AG08396 (cell line): ENCODE measurements around the gene MOGAT2.

Experiments
- DNase-seq: peaks from one replicate; pipeline ENCODE4 v3.0.0; 2012; ENCODE audit warnings: low spot score, mixed read lengths

The MOGAT2 gene

DNA sequence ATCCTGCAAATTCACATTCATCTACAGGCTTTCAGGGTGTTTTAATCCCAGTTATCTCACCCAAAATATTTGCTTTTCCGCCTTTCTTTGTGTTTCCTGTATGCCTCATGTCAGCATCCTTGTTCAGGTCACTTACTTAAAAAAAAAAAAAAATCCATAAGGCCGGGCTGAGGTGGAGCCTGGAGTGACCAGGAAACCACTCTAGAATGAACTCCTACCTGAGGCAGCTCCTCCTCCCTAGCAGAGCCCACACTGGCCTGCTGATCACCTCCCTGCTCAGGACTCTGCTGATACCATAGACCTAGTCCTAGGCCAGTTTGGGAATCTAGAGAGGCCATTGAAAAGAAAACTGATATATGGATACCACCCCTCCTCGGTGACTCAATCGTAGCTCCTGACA, 42.2 kb downstream of the MOGAT2 start:
- DNase-seq = no peak

DNA sequence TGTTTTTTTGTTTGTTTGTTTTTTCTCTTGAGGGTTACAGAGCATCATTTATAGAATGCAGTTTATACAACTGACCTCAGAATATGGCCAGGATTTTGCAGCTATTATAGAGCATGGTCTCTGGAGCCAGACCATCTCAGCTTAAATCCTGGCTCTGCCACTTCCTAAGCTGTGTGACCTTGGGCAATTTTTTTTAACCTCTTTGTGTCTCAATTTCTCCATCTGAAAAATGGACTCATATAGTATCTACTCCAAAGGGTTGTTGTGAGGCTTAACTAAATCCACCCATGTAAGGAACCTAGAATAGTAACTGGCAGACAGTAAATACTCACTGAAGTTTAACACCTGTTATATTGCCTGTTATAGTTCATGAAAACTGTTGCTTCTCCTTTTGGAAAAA, 42.6 kb downstream of the MOGAT2 start:
- DNase-seq = no peak

DNA sequence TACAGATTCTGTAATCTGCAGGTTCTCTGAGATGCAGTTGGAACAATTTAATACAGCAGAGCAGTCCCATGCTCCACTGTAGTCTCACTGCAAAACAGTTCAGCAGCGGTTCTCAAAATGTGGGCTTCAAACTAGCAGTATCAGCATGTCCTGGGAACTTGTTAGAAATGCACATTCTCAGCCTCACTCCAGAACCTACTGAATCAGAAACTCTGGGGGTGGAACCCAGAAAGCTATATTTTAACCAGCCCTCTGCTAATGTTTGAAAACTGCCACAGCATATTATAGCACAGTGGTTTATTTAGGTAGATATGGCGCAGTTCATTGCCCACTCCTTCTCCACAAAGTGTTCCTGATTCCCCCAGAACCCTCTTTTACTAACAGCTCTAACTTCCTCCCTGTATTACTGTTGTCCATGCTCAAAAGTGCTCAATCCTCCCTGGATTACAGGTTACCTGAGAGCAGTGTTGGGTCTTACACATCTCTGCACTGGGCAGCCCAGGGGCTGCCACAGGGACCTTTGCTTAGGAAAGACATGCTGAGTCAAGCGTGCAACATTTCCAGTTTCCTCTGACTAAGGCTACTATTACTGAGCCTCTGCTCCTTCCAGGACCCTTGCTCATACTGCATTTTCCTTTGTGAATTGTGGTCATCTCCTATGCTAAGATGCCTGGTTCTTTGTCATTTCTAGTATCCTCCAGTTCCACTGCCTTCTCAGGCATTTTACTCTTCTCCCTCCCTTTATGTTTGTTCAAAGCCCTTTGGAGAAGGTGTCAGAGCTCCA, 43.3 kb downstream of the MOGAT2 start:
- DNase-seq = peak; percentile 18

DNA sequence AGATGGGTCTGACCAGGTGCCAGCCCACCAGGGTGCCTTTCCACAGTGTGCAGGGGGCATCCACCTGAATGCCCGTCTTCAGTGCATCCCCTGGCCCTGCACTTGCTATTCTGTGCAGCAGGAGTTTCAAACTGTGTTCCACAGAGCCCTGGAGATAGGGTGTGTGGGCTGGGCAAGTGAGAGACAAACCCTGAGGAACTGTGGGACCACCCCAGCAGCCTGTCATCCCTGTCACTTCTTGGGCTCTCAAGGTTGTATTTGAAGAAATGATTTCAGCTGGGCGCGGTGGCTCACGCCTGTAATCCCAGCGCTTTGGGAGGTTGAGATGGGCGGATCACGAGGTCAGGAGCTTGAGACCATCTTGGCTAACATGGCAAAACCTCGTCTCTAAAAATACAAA, 44.5 kb downstream of the MOGAT2 start:
- DNase-seq = no peak

DNA sequence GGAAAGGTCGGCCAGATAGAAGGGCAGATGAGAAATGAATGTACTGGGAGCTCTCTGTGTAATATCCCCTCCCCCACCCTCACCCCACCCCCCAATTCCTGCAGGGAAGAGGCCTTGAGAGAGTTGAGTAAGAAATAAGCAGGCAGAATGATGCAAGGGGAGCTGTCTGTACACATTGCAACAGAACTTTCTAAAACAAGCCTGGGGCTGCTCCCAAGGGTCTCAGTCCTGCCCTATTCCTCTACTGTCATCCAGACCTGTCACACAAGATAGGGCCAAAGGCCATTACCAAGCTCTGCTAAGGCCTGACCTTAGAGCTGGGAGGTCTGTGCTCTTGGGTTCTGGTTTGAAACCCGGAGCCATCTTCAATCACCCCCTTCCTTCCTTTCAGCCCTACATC, 45.2 kb downstream of the MOGAT2 start:
- no peak for DNase-seq

DNA sequence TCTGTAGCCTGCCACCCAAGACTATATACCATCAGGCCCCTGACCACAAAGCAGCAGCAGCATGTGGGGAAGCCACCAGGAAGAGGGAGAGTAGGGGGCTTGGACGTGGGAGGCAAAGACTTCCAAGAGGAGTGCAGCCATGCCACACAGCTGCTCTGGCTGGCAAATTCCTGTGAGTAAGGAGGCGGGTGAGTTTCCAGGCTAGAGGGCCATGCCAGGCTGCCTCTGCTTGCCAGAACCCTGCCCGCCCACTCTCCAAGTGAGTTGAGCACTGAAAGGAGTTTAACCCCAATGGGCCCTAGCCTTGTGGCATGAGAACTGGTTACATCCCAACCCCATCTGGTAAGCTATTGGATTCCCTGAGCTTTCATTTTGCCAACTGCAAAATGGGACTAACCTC, 46.2 kb downstream of the MOGAT2 start:
- DNase-seq = no peak

DNA sequence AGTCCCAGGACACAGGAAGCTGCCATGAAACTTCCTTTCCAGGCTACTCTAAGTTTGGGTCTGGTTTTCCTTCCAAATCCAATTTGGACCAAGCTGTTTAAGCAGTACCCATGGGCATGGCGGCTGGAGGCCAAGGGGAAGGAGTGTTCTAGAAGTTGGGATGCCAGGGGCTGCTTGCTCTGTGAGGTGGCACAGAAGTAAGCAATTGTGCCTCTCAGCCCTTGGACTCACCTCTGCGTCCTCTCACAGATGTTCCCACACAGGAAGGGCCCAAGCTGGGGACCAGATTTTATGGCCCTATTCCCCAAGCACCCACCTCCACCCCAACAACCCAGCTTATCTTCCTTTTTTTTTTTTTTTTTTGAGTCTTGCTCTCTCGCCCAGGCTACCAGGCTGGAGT, 47.5 kb downstream of the MOGAT2 start:
- DNase-seq = no peak

DNA sequence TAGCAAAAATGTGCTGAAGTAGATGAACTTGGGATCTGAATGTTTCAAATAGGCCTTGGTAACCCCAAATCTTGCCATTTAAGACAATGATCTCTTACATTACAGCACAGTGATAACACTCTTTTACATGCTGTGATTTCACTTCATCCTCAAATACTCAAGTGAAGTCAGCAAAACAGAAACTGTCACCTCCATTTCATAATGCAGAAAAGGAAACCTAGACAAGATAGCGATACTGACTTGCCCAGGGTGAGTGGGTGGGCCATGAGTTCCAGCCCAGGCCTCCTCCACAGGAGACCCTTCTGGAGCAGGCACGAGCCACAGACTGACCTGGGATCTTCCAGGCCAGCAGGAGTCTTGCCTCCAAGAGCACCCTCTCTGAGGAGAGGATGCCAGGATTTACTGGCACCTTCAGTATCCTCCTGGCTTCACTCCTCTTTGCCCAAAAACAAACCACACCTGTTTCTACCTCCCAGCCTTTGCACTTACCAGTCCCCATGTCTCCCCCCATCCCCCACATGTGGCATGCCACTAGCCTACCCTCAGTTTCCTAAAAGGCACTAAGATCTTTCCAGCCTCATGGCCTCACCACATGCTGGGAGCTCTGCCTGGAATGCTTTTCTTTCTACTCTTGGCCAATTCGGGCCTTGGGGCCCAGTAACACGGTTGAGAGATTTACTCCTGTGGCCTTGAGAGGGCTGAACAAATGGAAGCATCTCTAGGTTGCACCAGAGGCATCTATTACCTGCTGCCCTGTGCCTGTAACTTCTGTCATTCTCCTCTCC, 49.0 kb downstream of the MOGAT2 start:
- no peak for DNase-seq

DNA sequence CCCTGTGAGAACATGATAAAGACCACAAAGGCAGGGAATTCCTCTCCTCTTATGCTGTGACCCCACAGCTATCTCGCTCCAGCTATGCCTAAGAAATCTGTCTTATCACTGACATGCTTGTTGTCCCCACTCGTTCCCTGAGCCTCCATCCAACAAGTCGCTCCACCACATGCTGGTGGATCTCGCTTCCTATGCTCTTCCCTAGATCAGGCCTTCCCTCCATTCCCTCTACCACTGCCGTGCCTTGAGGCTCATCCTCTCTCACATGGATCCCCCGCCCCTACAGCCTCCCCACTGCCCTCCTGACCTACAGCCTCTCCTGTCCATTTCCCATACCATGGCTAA, 49.6 kb downstream of the MOGAT2 start:
- DNase-seq = no peak

DNA sequence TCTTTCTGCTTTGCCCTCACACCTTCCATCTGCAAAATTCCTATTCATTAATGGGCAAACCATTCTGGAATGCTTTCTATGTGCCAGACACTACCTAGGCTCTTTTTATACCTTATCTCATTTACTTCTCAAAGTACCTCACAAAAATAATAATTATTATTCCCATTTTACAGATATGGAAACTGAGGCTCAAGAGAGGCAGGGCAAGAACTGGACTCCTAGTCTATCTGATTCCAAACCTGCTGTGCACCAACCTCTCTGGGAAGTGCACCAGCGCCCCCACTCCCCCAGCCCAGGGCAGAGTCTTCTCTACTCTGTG, 50.1 kb downstream of the MOGAT2 start:
- no peak for DNase-seq

DNA sequence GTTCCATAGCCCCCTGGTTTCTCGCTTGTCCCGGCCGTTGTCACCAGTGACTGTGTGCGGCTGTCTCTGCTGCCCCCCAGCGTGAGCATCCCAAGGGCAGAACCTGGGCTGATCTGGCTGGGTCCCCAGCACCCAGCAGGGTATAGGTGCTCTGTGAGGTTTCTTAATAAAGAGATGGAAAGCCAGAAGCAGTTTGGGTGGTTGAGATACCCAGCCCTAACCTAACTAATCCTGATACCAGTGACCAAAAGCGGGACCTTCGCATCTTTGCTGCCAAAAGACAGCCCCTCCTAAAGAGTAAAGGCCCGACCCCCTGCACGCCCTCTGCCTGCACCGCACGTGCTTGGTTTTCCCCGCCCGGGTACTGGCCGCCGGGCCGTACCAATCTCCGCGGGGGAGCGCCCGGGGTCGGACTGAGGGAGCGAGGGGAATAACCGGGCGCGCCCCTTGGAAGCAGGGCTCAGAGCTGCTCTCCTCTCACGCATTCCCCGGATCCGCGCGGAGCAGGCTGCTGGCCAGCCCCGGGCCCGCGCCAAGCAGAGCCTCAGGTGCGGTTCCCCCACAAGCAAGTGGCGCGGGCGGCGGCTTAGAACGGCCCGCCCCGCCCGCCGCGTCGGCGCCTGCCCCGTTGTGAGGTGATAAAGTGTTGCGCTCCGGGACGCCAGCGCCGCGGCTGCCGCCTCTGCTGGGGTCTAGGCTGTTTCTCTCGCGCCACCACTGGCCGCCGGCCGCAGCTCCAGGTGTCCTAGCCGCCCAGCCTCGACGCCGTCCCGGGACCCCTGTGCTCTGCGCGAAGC, 50.7 kb downstream of the MOGAT2 start, which contains the start of gene DGAT2:
TSS of gene DGAT2 (plus strand) at position 667 of the 797 bp plus-strand sequence. CDS start 214 bp downstream, outside the sequence.
- peak; percentile 83 for DNase-seq

DNA sequence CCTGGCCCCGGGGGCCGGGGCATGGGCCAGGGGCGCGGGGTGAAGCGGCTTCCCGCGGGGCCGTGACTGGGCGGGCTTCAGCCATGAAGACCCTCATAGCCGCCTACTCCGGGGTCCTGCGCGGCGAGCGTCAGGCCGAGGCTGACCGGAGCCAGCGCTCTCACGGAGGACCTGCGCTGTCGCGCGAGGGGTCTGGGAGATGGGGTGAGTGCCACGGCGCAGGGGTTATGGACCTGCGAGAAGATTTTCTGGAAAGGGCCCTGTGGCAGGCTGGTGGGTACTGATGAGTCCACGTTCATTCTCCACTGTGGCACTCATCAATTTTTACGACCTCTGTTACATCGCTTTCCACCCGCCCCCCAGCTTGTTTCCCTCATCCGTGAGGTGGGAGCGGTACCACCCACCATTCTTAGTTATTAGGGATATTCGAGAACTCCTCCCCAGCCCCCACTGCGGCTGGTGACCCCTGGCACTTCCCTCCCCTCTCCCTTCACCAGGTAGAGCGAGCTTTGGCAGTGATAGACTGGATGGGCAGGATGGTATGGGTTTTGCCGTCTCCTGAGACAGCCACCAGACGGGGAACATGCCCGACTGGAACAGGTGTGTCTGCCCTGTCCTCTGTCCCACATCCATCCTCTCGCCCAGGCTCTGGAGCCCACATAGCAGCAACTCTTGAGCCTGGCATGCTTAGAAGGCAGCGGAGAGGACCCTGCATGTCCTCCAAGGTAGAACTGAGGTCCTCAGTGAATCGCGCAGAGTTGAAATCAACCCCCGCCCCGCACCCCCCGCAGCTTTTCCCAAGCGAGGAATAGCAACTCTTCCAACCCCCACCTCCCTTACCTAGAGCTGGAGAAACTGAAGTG, 51.5 kb downstream of the MOGAT2 start:
- DNase-seq = peak; percentile 23

DNA sequence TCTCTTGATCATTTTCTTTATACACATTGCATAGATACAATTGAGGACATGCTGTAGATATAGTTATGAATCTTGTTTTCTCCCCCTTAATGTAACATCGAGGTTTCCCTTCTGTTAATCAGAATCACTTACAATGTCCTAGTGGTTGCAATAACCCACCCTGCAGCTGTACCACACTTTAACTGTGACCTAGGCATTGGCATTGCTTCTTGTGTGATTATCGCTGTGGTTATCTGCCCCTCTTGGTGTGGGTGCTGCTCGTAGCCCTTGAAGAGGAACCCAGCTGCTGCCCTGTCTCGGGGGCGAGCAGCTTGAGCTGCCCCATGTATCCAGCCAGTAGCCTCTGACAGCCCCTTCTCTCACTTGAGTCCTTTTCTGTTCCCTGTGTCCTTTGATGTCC, 52.5 kb downstream of the MOGAT2 start:
- no peak for DNase-seq

DNA sequence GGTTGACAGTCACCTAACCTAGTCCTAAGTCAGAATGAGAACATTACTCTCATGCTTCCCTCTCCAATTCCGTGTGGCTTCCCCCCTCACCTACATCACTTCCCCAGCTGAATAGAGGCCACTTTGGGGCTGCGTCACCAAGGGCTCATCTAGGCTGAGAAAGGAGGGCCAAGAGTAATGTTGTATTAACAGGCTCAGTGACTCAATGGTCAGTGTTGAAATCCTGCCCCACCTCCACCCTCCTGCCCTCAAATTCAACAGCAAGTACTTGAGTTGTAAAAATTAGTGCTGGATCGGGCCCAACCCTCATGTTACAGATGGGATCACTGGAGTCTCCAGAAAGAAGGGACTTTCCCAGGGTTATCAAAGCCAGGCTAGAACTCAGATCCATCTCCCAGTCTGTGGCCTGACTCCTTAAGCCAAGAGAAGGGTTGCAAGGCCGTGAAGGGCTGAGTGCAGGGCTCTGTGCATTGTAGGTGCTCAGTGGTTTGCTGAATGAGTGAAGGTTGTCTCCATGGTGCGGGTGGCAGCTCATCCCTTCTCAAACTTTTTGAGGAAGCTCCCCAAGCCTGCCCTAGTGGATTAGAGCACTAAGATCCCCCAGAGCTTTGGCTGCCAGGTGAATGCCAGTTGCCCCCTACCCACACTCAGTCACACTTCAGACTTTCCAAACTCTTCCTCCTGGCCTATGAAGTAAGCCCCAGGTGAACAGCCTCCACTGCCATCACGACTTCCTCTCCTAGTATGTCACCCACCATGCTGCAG, 54.2 kb downstream of the MOGAT2 start:
- peak; percentile 36 for DNase-seq

DNA sequence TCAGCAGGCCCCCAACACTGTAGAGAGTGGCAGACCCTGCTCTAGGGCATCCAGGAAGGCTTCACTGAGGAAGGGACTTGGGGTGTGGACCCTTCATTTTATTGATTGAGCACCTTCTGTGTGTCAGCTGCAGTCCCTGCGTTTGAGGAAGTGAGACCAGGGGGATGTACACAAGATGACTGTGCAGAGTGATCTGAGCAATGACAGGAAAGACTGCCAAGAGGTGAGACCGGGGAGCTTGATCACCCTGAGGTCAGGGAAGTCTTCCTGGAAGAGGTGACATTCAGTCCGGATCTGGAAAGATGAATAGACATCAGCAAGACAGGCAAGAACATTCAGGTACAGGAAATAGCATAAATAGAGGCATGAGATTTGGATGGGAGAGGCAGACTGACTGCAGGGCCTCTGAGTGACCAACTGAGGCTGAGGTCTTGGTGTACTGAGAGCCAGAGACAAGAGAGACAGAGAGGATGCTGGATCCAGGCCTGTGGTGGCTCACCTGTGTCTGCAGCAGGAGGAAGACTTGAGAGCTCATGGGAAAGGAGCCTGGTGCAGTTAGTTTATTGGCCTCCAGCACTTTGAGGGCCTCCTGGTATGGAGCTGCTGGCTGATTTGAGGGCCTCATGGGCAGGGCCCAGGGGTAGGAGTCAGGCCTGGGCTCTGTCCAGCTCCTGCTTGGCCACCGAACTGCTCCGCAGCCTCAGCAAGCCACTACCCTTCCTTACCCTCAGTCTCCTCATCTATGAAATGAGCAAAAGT, 56.1 kb downstream of the MOGAT2 start:
- no peak for DNase-seq

DNA sequence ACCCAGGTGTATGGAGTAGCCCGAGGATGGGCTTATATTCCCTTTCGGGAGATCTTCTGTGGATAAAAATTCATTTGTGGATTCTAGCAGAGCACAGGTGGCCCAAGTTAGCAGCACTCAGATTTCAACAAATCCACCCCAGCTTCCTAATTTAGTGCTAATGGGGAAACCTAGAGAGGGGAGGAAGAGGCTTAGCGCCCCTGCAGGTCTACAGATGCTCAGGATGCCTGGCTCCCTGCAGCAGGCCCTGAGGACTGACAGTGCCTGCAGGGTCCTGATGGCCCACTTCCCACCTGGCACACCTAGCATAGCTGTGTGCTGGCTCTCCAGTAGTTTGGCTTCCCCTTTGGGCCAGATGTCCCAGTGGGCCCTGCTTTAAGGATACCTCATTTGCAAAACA, 57.4 kb downstream of the MOGAT2 start:
- DNase-seq = no peak

DNA sequence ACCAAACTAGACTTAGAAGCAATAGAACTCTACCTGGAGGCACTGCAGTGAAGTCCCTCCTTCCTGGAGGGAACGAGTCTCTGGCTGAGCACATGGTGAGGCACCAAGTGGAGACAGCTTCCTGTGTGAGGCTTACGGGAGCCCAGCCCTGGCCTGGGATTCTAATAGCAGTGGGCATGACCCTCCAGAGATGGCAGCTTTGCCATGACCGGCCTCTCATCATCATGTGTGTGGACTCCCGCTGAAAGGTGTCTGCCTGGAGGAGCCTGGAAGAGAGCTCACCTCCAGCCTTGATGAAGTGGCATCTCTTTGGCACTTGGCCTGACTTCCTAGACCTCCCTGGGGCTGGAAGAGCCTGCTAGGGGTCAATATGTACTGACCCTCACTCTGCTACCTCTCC, 58.9 kb downstream of the MOGAT2 start:
- no peak for DNase-seq

DNA sequence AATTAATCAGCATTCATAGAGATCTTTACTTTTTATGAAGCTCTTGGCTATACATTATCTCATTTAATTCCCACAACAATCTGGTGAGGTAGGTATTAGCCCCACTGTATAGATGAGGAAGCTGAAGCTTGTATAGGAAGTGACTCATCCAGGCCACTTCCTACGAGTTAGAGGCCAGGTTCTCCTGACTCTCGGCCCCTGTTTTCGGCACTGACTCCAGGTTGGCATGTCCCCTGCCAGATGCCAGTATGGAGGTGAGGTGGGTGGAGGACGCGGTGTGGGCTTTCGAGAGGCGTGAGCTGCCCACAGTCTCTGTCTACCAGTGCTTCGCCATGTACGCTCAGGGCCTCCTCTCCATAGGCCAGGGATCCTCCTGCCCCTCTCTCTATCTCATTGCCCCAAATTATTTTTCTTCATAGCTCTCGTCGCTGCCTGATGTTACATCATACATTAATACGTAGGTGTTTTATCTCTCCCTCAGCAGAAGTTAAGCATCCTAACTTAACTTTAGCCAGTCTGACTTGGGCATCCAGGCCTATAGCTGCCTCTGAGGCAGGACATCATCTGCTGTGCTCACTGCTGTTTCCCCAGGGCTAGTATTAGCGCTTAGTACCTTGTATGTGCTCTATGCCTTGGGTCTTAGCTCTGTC, 59.9 kb downstream of the MOGAT2 start:
- no peak for DNase-seq

DNA sequence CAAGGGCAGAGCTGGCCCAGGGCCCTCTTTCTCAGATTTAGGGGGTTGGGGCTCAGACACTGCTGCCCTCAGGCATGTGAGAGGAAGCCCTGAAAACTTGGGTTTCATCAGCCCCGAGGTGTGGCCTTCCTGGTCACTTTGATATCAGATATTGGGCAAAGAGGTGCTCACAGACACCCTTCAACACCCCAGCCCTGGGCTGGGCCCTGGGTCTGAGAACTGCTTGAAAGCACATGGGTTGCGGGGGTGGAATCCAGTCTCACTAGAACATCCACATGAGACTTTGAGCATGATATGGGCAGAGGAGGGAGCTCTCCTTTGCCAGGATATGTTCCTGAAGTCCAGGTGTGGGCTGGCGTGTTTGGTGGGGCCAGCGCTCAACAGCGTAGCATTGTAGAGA, 61.3 kb downstream of the MOGAT2 start:
- DNase-seq = no peak

DNA sequence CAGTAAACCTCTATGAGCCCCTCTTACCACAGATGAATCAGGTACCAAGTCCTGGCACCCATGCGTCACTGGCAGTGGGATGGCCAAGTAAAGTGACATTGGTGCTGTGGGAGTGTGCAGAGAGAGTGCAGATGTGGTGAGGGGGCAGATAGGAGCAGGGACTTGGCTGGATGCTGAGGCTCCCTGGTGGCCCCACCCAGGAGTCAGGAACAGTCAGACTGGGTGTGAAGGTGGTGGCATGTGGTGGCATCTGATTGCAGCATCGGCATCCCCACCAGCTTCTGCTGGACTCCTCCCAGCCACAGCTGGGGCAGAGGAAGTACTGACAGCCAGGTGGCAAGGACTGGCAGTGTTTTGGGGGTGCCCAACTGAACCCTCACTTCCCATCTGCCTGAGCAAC, 62.3 kb downstream of the MOGAT2 start:
- DNase-seq = no peak
